ENCODE results near the gene DIPK1B.
"Not testable (repeated sequence)": the region's sequence is repeated elsewhere in the genome, so short reads cannot be mapped to it uniquely, and the experiment has no call there.

DIPK1B gene

GRCh38 chr9:136759436-136760325 is 47.3 kb downstream of the DIPK1B start:
- no peak for TF ChIP-seq CTCF (IDR thresholded peaks at IDR 0.05; ENCODE audit: low read length, missing control alignments)
- H3K4me3 ChIP-seq (replicated peaks; ENCODE audit: low read depth, low read length) = no peak overlapping the region
- DNase-seq (ENCODE audit: low read depth) = no peak

DNA sequence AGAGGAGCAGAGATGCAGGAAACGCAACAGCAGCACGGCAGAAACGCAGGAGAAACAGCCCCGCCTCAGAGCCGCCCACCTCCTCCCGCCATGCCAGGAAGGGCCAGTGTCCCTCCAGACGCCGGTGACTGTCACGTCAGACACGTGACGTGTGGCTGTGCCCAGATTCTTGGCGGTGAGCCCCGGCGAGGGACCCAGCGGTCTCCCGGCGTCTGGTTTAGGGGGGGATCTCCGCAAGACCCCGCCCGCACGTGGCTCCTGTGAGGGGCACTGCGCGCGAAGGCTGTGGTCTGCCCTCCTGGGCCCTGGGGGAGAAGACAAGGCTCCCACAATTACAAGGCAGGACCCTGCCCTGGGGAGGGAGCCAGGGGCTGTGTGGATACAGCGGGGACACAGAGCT is 48.1 kb downstream of the DIPK1B start:
- no peak for DNase-seq (ENCODE audit: low read depth)
- TF ChIP-seq CTCF (IDR thresholded peaks at IDR 0.05; ENCODE audit: low read length, missing control alignments) = no peak
- no peak overlapping the region for H3K4me3 ChIP-seq (replicated peaks; ENCODE audit: low read depth, low read length)

DNA sequence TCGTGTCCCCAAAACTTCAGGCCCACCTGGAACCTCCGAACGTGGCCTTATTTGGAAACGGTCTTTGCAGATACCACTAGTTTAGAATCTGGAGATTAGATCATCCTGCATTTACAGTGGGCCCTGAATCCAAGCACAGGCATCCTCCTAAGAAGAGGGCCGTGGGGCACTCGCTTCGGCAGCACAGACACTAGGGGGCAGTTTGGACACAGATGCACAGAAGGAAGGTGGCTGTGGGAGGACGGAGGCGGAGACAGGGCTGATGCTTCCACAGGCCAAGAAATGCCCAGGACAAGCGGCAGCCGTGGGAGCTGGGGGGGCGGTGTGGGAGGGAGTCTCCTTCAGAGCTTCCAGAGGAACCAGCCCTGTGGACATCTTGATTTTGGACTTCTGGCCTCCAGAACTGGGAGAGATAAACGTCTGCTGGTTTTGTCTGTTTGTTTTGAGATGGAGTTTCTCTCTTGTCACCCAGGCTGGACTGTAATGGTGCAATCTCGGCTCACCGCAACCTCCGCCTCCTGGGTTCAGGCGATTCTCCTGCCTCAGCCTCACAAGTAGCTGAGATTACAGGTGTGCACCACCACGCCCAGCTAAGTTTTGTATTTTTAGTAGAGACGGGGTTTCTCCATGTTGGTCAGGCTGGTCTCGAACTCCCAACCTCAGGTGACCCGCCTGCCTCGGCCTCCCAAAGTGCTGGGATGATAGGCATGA is 48.6 kb downstream of the DIPK1B start:
- DNase-seq (ENCODE audit: low read depth) = peak; percentile 77
- H3K4me3 ChIP-seq (replicated peaks; ENCODE audit: low read depth, low read length) = not testable (repeated sequence)
- TF ChIP-seq CTCF (IDR thresholded peaks at IDR 0.05; ENCODE audit: low read length, missing control alignments) = peak; percentile 77

- TF ChIP-seq CTCF (IDR thresholded peaks at IDR 0.05; ENCODE audit: low read length, missing control alignments) = no peak
- no peak overlapping the region for H3K4me3 ChIP-seq (replicated peaks; ENCODE audit: low read depth, low read length)
- no peak for DNase-seq (ENCODE audit: low read depth)
Observed at GRCh38 chr9:136761545-136761981, 49.2 kb downstream of the DIPK1B start.

DNA sequence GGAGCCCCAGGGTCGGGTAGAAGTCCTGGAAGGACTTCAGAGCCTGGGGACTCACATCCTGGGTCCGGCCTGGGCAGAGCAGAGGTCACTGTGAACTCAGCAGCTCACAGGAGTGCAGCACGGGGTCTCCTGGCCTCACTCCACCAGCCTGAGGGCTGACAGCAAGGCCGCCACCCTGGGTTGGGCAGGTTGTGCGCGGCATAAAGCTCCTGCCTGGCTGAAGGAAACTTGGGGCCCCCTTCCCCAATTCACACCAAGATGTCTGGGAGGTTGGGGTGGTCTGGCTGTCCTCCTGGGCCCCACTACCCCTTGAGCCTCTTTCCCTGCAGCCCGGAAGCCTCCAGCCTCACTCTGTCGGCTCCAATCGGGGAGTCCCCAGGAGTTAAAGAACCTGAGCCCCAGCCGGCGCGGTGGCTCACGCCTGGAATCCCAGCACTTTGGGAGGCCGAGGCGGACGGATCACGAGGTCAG is 49.9 kb downstream of the DIPK1B start:
- no peak for TF ChIP-seq CTCF (IDR thresholded peaks at IDR 0.05; ENCODE audit: low read length, missing control alignments)
- no peak for DNase-seq (ENCODE audit: low read depth)
- H3K4me3 ChIP-seq (replicated peaks; ENCODE audit: low read depth, low read length) = no peak overlapping the region

- H3K4me3 ChIP-seq (replicated peaks; ENCODE audit: low read depth, low read length) = no peak overlapping the region
- peak; percentile 8 for DNase-seq (ENCODE audit: low read depth)
- no peak for TF ChIP-seq CTCF (IDR thresholded peaks at IDR 0.05; ENCODE audit: low read length, missing control alignments)
Observed at GRCh38 chr9:136762915-136763648, 50.7 kb downstream of the DIPK1B start.

All from fibroblast of pulmonary artery (primary cell).